Cardiac atrium fibroblast (primary cell): ENCODE data around the gene CENPVL3. TPM values are rescaled to one million over a fixed set of nuclear protein-coding genes. Genes with fewer than 3 reads are reported as not detected.

Experiments used
- total RNA-seq: library from RNA; depleted of rRNA; stranded (reverse); fragments of >200 nt; gene quantifications from 2 replicates; pipeline ENCODE4 v1.2.3, GENCODE V29; 2015

The CENPVL3 gene
- not detected in 2 replicates for total RNA-seq

DNA sequence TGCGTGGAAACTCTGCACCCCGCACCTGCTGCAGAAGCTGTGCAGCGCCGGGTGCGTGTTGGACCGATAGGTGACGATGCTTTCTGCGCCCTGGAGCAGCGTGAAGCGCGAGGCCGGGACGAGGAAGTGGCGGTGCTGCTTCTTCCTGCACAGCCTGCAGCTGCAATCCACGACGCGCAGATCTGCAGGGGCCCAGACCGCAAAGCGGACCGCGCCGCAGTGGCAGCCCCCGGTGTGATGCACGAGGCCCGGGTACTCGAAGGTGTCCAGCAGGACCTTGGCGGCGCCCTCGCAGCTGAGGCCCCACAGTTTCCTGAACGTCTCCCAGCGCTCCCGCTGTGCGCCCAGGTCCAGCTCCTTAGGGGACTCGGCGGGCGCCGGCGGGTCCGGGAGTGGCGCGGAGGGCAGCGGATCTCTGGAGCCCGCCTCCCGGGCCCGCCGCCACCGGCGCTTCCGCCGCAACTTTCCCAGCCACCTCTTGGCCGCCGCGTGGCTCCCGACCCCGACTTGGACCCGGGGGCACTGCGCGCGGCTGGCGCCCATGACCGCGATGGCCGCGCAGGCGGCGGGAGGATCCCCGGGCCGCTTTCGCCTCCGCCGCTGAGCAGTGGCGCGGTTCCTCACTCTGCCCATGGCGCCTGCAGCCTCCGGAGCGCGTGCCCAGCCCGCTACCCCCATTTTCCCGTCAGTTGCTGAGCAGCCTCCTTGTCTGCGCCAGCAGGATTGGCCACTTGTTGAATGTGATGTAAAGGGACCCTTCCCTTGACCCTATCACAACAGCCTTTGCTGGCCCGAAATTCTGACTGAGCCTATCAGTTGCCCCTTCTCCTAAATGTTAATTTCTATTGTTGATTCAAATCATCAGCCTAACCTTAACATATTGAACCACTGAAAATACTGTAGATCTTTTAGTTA is at the start of gene CENPVL3:
Gene CENPVL3, minus strand, starts transcription at position 672 of the 915 bp plus-strand sequence. Its CDS starts 39 bp downstream, at position 633.

Other genes with a start within 250 kb of the CENPVL3 start
- 5.5 and 8.3 TPM in 2 replicates for gene NUDT11, start 122.3 kb downstream of the CENPVL3 start, total RNA-seq
- not detected in 2 replicates for gene CENPVL2, start 63.9 kb upstream of the CENPVL3 start, total RNA-seq
- not detected in 2 replicates for gene CENPVL1, start 91.6 kb upstream of the CENPVL3 start, total RNA-seq
- 4.5 and 10.0 TPM in 2 replicates for gene GSPT2, start 124.5 kb upstream of the CENPVL3 start, total RNA-seq